Cardiac fibroblast (primary cell): ENCODE results near the gene DOP1A.

ENCODE experiments used
- DNase-seq, 2 donors: peaks; one replicate each; pipeline versions ENCODE4 v3.0.0 to v3.0.0-alpha.2; 2010; ENCODE audit warnings: low read depth in 2 of 2
- H3K4me3 ChIP-seq, 2 donors: replicated peaks in 1 of 2; 1 replicate in 1 of 2; 2 replicates in 1 of 2; pipeline ENCODE4 v1.5.1; 2011; ENCODE audit warnings: low read depth in 2 of 2, low read length in 2 of 2, mild to moderate bottlenecking in 2 of 2, moderate library complexity in 1 of 2
- TF ChIP-seq, protein P1 (sequence below): IDR thresholded peaks from one replicate; pipeline ENCODE4 v1.5.1; 2011; ENCODE audit warnings: low read depth, mild to moderate bottlenecking, low read length, inconsistent platforms

DOP1A gene

DNA sequence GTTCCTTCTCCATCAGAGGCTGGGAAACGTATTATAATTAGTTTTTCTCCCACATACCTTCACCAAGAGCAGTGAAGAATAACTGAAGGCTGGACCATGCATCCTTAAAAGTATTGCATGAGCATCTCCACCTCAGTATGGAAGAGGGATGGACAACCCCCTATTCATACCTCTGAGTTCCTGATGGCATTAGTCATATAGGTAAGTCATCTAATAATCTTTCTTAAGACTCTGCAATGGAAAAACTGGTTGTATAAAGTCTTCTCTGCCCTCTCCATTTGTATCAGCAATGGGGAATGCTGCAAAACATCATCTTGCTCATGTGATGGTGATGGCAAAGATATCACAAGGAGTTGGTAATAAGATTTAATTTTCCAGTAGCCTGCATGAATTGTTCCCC is 101.1 kb downstream of the DOP1A start:
- no peak for DNase-seq
- TF ChIP-seq, protein P1, sequence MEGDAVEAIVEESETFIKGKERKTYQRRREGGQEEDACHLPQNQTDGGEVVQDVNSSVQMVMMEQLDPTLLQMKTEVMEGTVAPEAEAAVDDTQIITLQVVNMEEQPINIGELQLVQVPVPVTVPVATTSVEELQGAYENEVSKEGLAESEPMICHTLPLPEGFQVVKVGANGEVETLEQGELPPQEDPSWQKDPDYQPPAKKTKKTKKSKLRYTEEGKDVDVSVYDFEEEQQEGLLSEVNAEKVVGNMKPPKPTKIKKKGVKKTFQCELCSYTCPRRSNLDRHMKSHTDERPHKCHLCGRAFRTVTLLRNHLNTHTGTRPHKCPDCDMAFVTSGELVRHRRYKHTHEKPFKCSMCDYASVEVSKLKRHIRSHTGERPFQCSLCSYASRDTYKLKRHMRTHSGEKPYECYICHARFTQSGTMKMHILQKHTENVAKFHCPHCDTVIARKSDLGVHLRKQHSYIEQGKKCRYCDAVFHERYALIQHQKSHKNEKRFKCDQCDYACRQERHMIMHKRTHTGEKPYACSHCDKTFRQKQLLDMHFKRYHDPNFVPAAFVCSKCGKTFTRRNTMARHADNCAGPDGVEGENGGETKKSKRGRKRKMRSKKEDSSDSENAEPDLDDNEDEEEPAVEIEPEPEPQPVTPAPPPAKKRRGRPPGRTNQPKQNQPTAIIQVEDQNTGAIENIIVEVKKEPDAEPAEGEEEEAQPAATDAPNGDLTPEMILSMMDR = no peak
- no peak overlapping the region for H3K4me3 ChIP-seq

- no peak for DNase-seq
- H3K4me3 ChIP-seq = no peak overlapping the region
- TF ChIP-seq, protein P1 = no peak
These were observed 101.6 kb downstream of the DOP1A start for GRCh38 chr6:83169106-83169505.

- TF ChIP-seq, protein P1 = no peak
- no peak for DNase-seq
- H3K4me3 ChIP-seq = no peak overlapping the region
These were observed 102.0 kb downstream of the DOP1A start for GRCh38 chr6:83169511-83169910.

DNA sequence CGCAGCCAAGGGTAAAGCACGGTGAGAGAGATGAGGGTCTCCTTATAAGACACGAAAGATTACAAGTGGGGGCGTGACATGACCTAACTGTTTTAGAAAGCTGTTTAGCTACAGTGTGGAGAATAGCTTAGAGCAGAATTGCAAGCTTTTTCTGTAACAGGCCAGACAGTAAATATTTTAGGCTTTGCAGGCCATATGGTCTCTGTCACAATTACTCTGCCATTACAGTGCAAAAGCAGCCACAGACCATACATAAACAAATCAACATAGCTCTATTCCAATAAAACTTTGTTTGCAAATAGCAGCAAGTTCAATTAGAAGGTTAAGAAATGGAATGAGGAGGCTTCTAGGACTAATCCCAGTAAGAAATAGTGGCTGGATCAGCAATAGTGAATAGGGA is 108.8 kb downstream of the DOP1A start:
- no peak overlapping the region for H3K4me3 ChIP-seq
- DNase-seq = no peak
- TF ChIP-seq, protein P1 = no peak

DNA sequence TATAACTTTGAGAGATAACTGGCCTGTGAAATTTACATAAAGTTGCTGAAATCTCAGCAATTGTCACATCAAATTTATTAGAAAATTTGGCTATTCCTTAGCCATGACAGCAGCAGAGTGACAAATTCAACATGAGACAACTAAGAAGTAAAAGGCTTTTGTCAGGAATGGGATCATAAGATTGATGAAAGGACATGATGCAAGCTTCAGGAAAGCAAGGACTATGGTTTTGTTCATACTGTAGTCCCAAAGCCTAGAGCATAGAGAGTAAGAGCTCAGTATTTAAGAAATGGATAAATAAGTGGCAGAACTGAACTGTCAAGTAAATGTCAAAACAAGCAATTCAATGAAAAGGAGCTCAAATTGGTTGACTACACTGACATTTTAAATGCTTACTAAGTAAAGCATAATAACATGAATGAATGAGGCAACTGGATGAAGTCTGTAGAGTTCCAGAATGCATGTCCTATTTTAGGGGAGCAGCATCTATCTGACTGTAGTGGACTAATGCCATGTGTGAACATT is 113.0 kb downstream of the DOP1A start:
- TF ChIP-seq, protein P1 = no peak
- no peak for DNase-seq
- H3K4me3 ChIP-seq = no peak overlapping the region

DNA sequence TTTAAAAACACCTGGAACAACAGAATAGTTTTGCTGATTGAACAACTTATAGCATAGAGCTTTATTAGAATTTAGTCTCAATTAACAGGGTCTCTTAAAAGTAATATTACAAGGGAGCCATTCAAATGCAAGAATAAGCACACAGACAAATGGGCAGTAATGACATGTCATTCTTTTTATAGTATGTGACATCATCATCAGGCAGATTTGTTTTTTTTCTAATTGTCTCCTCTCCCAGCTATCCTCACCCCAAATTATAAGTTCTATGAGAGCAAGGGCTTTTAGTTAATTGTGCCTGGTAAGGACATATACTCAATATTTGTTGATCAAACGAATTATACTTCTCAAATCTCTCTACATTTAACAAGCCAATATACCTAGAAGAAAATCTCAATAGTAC is 114.6 kb downstream of the DOP1A start:
- TF ChIP-seq, protein P1 = no peak
- DNase-seq = peak in 1 of 2 donors; percentile 9
- H3K4me3 ChIP-seq = no peak overlapping the region

DNA sequence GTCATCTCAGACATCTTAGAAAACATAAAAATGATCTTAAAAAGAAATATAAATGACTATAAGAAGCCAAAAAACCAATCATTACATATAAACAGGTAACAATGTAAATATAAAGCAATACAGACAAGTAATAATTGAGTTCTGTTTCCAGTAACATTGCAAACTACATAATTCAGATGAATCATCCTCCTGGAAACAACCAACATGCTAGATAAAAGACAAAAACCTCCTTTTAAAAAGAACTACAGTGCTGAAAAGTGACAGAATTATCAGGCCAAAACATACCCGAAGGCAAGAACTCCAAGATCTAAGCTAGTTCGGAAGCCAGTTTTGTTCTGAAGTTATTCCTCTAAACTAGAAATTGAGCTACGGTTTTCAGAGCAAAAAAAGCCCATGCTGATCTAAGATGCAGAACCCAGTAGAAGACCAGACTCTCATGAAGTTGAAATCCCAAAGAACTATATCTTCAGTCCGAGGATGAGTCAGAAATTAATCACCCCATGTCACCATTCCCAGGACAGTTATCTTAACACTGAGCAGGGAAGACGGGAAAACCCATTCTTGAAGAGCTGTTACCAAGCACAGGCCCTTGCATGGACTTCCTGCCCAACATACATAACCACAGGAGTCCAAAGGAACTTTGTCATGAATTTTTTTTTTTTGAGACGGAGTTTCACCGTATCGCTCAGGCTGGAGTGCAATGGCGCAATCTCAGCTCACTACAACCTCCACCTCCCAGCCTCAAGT is 115.8 kb downstream of the DOP1A start:
- DNase-seq = peak; percentile 95 to 97
- TF ChIP-seq, protein P1 = no peak
- no peak overlapping the region for H3K4me3 ChIP-seq
